HG03571 (cell line): ENCODE results near the gene LRRC25.

Experiments
- ATAC-seq: cut with Tn5 transposase; IDR thresholded peaks from one replicate; pipeline ENCODE4 v1.9.1; 2021; ENCODE audit not compliant: unreplicated experiment

LRRC25 gene

GRCh38 chr19:18348171-18348570 lies 49.3 kb downstream of the LRRC25 start:
- no peak for ATAC-seq

- ATAC-seq = no peak
Measured at GRCh38 chr19:18346091-18346490, 51.3 kb downstream of the LRRC25 start.

GRCh38 chr19:18345296-18345695 lies 52.1 kb downstream of the LRRC25 start:
- ATAC-seq = no peak

- ATAC-seq = no peak
Measured at GRCh38 chr19:18344582-18344950, 52.9 kb downstream of the LRRC25 start.

GRCh38 chr19:18342090-18342632 lies 55.3 kb downstream of the LRRC25 start:
- ATAC-seq = no peak
